WTC11 (cell line): ENCODE data around the gene POMT1. TPM values are rescaled to one million over a fixed set of nuclear protein-coding genes. Genes with fewer than 3 reads are reported as not detected.
A peak's percentile ranks its signal among the peaks of the same experiment; 100 is the strongest.

Experiments used
- ATAC-seq: fragments of 200-7000 bp; cut with Tn5 transposase; 2 replicates; pipeline ENCODE4 v1.10.0; 2021; ENCODE audit warnings: mild to moderate bottlenecking, moderate library complexity
- CTCF ChIA-PET: fragments of 300-600 bp; sonication (Branson Sonifier 250); formaldehyde crosslinking; loops from one replicate; lab custom pipeline; 2021; ENCODE audit warnings: antibody characterized with exemption; lab: Charles Lee
- POLR2A ChIA-PET: fragments of 350-600 bp; sonication (Branson Sonifier 250); formaldehyde crosslinking; loops from one replicate; lab custom pipeline; 2021; ENCODE audit warnings: antibody characterized with exemption; lab: Charles Lee
- DNase-seq: peaks from one replicate; pipeline ENCODE4 v3.0.0; 2021; ENCODE audit warnings: low spot score
- H3K27ac Mint-ChIP-seq: 2 replicates; pipeline ENCODE4 v1.8.0; 2021; ENCODE audit warnings: mixed read lengths
- H3K27me3 Mint-ChIP-seq: 2 replicates; pipeline ENCODE4 v1.8.0; 2021; ENCODE audit warnings: low read depth, mild to moderate bottlenecking, moderate library complexity, mixed read lengths
- H3K36me3 Mint-ChIP-seq: 2 replicates; pipeline ENCODE4 v1.8.0; 2021; ENCODE audit warnings: mixed read lengths
- H3K4me1 Mint-ChIP-seq: 2 replicates; pipeline ENCODE4 v1.8.0; 2022; ENCODE audit warnings: mixed read lengths
- H3K4me3 Mint-ChIP-seq: 2 replicates; pipeline ENCODE4 v1.8.0; 2021; ENCODE audit warnings: mild to moderate bottlenecking, moderate library complexity, mixed read lengths
- H3K9me3 Mint-ChIP-seq: 2 replicates; pipeline ENCODE4 v1.8.0; 2021; ENCODE audit warnings: mixed read lengths
- ATF1 ChIP-seq: sonication (generic); formaldehyde crosslinking; IDR thresholded peaks from 2 replicates; pipeline ENCODE4 v1.8.1; 2023; ENCODE audit warnings: mild to moderate bottlenecking, moderate library complexity, missing genetic modification reagents
- ETV6 ChIP-seq: sonication (generic); formaldehyde crosslinking; IDR thresholded peaks from 2 replicates; pipeline ENCODE4 v1.8.1; 2022; ENCODE audit warnings: mild to moderate bottlenecking, missing genetic modification reagents
- FOXJ3 ChIP-seq: sonication (generic); formaldehyde crosslinking; IDR thresholded peaks from 2 replicates; pipeline ENCODE4 v1.9.0; 2021; ENCODE audit warnings: missing genetic modification reagents, mild to moderate bottlenecking, borderline replicate concordance
- FOXK1 ChIP-seq: sonication (generic); formaldehyde crosslinking; IDR thresholded peaks from 2 replicates; pipeline ENCODE4 v1.8.0; 2022; ENCODE audit warnings: mild to moderate bottlenecking, moderate library complexity, missing genetic modification reagents
- GABPB1 ChIP-seq: sonication (generic); formaldehyde crosslinking; IDR thresholded peaks from 2 replicates; pipeline ENCODE4 v1.8.1; 2023; ENCODE audit warnings: mild to moderate bottlenecking, missing genetic modification reagents
- IRF2 ChIP-seq: sonication (generic); formaldehyde crosslinking; IDR thresholded peaks from 2 replicates; pipeline ENCODE4 v1.8.0; 2022; ENCODE audit warnings: low read depth, missing genetic modification reagents, borderline replicate concordance
- JUN ChIP-seq: sonication (generic); formaldehyde crosslinking; IDR thresholded peaks from 2 replicates; pipeline ENCODE4 v1.8.0; 2023; ENCODE audit warnings: mild to moderate bottlenecking, missing genetic modification reagents
- MAX ChIP-seq: sonication (generic); formaldehyde crosslinking; IDR thresholded peaks from 2 replicates; pipeline ENCODE4 v1.8.0; 2022; ENCODE audit warnings: mild to moderate bottlenecking, missing genetic modification reagents
- NR2C2 ChIP-seq: sonication (generic); formaldehyde crosslinking; IDR thresholded peaks from 2 replicates; pipeline ENCODE4 v1.8.0; 2022; ENCODE audit warnings: mild to moderate bottlenecking, missing genetic modification reagents
- OVOL2 ChIP-seq: fragments of 250-450 bp; sonication (Bioruptor Pico); IDR thresholded peaks from 2 replicates; pipeline ENCODE4 v1.9.0; 2021; ENCODE audit warnings: mild to moderate bottlenecking, borderline replicate concordance
- SMAD4 ChIP-seq: sonication (generic); formaldehyde crosslinking; IDR thresholded peaks from 2 replicates; pipeline ENCODE4 v1.8.0; 2022; ENCODE audit warnings: mild to moderate bottlenecking, missing genetic modification reagents
- SOX15 ChIP-seq: fragments of 250-450 bp; sonication (Bioruptor Pico); IDR thresholded peaks from 2 replicates; pipeline ENCODE4 v1.9.0; 2021; ENCODE audit warnings: mild to moderate bottlenecking
- SP1 ChIP-seq: sonication (generic); formaldehyde crosslinking; conservative IDR thresholded peaks from 2 replicates; pipeline ENCODE4 v1.8.1; 2022; ENCODE audit warnings: missing genetic modification reagents
- TEAD1 ChIP-seq: sonication (generic); formaldehyde crosslinking; IDR thresholded peaks from 2 replicates; pipeline ENCODE4 v1.8.0; 2022; ENCODE audit warnings: mild to moderate bottlenecking, missing genetic modification reagents
- TEAD4 ChIP-seq: sonication (generic); formaldehyde crosslinking; IDR thresholded peaks from 2 replicates; pipeline ENCODE4 v1.8.0; 2022; ENCODE audit warnings: mild to moderate bottlenecking, missing genetic modification reagents
- ZBTB21 ChIP-seq: sonication (generic); formaldehyde crosslinking; IDR thresholded peaks from 2 replicates; pipeline ENCODE4 v1.8.1; 2023; ENCODE audit warnings: mild to moderate bottlenecking, missing genetic modification reagents, borderline replicate concordance
- ZNF121 ChIP-seq: sonication (generic); formaldehyde crosslinking; IDR thresholded peaks from 2 replicates; pipeline ENCODE4 v1.8.0; 2023; ENCODE audit warnings: missing genetic modification reagents
- ZNF532 ChIP-seq: fragments of 250-450 bp; sonication (Bioruptor Pico); IDR thresholded peaks from 2 replicates; pipeline ENCODE4 v1.9.0; 2021; ENCODE audit warnings: mild to moderate bottlenecking, borderline replicate concordance
- total RNA-seq: library from RNA; stranded (reverse); gene quantifications from 3 replicates; pipeline ENCODE4 v1.2.3, GENCODE V29; 2021
- TF ChIP-seq, protein P1 (sequence below): sonication (generic); formaldehyde crosslinking; IDR thresholded peaks from 2 replicates; pipeline ENCODE4 v1.8.1; 2022; ENCODE audit warnings: mild to moderate bottlenecking, moderate library complexity, missing genetic modification reagents
- TF ChIP-seq, protein P2 (sequence below): sonication (generic); formaldehyde crosslinking; IDR thresholded peaks from 2 replicates; pipeline ENCODE4 v1.8.1; 2023; ENCODE audit warnings: mild to moderate bottlenecking, missing genetic modification reagents, moderate library complexity
- TF ChIP-seq, protein P3 (sequence below): sonication (generic); formaldehyde crosslinking; IDR thresholded peaks from 2 replicates; pipeline ENCODE4 v1.8.0; 2022; ENCODE audit warnings: mild to moderate bottlenecking, missing genetic modification reagents
- TF ChIP-seq, protein P4 (sequence below): sonication (generic); formaldehyde crosslinking; IDR thresholded peaks from 2 replicates; pipeline ENCODE4 v1.8.1; 2022; ENCODE audit warnings: mild to moderate bottlenecking, missing genetic modification reagents, moderate library complexity, borderline replicate concordance

Gene POMT1
- total RNA-seq, 1 experiment from 2014 or later: 36.2 TPM

DNA sequence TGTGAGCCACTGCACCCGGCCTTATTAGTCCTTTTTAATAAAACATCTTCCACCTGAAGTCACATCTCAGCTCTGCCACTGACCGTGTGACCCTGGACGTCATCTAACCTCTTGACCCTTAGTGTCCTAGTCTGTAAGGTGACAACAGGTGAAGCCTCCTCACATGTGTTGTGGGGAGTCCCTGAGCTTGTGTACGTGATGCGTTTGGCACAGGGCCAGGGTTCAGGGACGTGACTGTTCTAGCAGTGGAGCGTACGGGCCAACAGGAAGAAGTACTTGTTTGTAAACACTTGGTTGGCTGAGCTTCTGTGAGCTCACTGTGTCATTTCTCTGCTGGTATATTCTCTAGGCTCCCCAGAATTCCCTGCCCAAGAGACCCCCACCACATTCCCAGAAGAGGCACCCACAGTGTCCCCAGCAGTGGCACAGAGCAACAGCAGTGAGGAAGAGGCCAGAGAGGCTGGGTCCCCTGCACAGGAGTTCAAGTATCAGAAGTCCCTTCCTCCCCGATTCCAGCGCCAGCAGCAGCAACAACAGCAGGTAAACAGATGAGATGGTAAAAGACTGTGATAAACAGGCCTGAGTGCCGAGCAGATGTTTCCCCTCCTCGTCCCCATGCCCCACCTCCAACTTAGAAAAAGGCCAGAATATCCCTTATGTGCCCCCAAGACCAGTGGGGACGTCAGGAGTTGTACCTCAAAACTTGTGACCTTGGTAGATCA, 35.3 kb upstream of the POMT1 start (continued):
- TF ChIP-seq OVOL2 (CRISPR knock-in tag): no peak
- TF ChIP-seq IRF2 (CRISPR knock-in tag): no peak
- TF ChIP-seq, protein P1, sequence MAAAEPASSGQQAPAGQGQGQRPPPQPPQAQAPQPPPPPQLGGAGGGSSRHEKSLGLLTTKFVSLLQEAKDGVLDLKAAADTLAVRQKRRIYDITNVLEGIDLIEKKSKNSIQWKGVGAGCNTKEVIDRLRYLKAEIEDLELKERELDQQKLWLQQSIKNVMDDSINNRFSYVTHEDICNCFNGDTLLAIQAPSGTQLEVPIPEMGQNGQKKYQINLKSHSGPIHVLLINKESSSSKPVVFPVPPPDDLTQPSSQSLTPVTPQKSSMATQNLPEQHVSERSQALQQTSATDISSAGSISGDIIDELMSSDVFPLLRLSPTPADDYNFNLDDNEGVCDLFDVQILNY (CRISPR knock-in tag): no peak
- TF ChIP-seq, protein P2, sequence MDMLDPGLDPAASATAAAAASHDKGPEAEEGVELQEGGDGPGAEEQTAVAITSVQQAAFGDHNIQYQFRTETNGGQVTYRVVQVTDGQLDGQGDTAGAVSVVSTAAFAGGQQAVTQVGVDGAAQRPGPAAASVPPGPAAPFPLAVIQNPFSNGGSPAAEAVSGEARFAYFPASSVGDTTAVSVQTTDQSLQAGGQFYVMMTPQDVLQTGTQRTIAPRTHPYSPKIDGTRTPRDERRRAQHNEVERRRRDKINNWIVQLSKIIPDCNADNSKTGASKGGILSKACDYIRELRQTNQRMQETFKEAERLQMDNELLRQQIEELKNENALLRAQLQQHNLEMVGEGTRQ (CRISPR knock-in tag): no peak
- no peak for TF ChIP-seq ZNF121 (CRISPR knock-in tag)
- TF ChIP-seq GABPB1 (CRISPR knock-in tag): no peak
- TF ChIP-seq NR2C2 (CRISPR knock-in tag): no peak
- no peak for TF ChIP-seq TEAD4 (CRISPR knock-in tag)
- TF ChIP-seq FOXJ3 (CRISPR knock-in tag): no peak

DNA sequence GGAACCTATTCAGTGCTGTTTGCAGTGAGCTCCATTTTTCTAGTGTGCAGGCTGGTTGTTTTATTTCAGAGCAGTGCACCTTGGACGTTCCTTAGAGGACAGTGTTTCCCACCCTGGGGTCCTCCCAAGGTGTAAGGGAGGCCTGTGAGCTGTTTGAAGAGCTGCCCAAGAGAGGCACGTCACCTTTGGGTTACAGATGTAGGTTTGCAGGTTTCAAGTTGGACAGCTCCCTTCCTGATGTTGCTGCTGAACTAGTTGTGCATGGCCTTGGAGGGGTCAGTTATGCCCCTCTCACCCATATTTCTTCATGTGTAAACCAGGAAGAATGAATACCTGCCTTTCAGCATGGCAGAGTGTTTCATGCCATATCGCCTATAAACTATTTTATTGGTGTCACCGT, 34.7 kb upstream of the POMT1 start:
- TF ChIP-seq, protein P3, sequence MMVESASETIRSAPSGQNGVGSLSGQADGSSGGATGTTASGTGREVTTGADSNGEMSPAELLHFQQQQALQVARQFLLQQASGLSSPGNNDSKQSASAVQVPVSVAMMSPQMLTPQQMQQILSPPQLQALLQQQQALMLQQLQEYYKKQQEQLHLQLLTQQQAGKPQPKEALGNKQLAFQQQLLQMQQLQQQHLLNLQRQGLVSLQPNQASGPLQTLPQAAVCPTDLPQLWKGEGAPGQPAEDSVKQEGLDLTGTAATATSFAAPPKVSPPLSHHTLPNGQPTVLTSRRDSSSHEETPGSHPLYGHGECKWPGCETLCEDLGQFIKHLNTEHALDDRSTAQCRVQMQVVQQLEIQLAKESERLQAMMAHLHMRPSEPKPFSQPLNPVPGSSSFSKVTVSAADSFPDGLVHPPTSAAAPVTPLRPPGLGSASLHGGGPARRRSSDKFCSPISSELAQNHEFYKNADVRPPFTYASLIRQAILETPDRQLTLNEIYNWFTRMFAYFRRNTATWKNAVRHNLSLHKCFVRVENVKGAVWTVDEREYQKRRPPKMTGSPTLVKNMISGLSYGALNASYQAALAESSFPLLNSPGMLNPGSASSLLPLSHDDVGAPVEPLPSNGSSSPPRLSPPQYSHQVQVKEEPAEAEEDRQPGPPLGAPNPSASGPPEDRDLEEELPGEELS (CRISPR knock-in tag): no peak
- TF ChIP-seq ATF1 (CRISPR knock-in tag): no peak
- TF ChIP-seq ZBTB21 (CRISPR knock-in tag): no peak
- TF ChIP-seq ETV6 (CRISPR knock-in tag): no peak
- no peak for TF ChIP-seq NR2C2 (CRISPR knock-in tag)
- TF ChIP-seq FOXK1: no peak
- TF ChIP-seq JUN (CRISPR knock-in tag): no peak
- no peak for TF ChIP-seq SMAD4 (CRISPR knock-in tag)
- no peaks in the 10 kb centered on the region for H3K27me3 Mint-ChIP-seq
- ChIA-PET CTCF (no interaction called here), POLR2A (no interaction called here)
- DNase-seq (no peak), ATAC-seq (no peak)
- no peaks in the 10 kb centered on the region for H3K9me3 Mint-ChIP-seq
- peaks cover 82% of the 10 kb centered on the region for H3K36me3 Mint-ChIP-seq
- H3K4me3 Mint-ChIP-seq: no peak overlapping the region
- H3K4me1 Mint-ChIP-seq: no peaks in the 10 kb centered on the region
- no peak overlapping the region for H3K27ac Mint-ChIP-seq

- no peaks in the 10 kb centered on the region for H3K4me1 Mint-ChIP-seq
- H3K27ac Mint-ChIP-seq: 0 out of 2 replicates have a peak overlapping the region, but pooled peaks have one; percentile 65
- CTCF ChIA-PET: no interaction called here
- POLR2A ChIA-PET: no interaction called here
- ATAC-seq (no peak), DNase-seq (no peak)
- no peak overlapping the region for H3K4me3 Mint-ChIP-seq
- H3K27me3 Mint-ChIP-seq: no peaks in the 10 kb centered on the region
- H3K36me3 Mint-ChIP-seq: peaks cover 86% of the 10 kb centered on the region
- H3K9me3 Mint-ChIP-seq: no peaks in the 10 kb centered on the region
- TF ChIP-seq SOX15 (CRISPR knock-in tag) (no peak), ZBTB21 (CRISPR knock-in tag) (no peak), TEAD1 (CRISPR knock-in tag) (no peak), SMAD4 (CRISPR knock-in tag) (no peak), MAX (no peak), ZNF532 (CRISPR knock-in tag) (no peak), SP1 (no peak)
- TF ChIP-seq, protein P4, sequence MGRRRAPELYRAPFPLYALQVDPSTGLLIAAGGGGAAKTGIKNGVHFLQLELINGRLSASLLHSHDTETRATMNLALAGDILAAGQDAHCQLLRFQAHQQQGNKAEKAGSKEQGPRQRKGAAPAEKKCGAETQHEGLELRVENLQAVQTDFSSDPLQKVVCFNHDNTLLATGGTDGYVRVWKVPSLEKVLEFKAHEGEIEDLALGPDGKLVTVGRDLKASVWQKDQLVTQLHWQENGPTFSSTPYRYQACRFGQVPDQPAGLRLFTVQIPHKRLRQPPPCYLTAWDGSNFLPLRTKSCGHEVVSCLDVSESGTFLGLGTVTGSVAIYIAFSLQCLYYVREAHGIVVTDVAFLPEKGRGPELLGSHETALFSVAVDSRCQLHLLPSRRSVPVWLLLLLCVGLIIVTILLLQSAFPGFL (CRISPR knock-in tag): no peak
- TF ChIP-seq, protein P2 (CRISPR knock-in tag): no peak
Measured at GRCh38 chr9:131469356-131469755, 33.4 kb upstream of the POMT1 start.
